ENCODE data around the gene FAM3A.

GRCh38 chrX:154471839-154472684 is 44.0 kb downstream of the FAM3A start:
- TF ChIP-seq EZH2phosphoT487 (IDR thresholded peaks at IDR 0.05; ENCODE audit: insufficient read depth, low read depth) (no peak), EZH2 (IDR thresholded peaks at IDR 0.05; ENCODE audit: insufficient read depth, poor library complexity, severe bottlenecking) (no peak)
